Transverse colon (tissue), 3 donors: Measurements from ENCODE around the gene REEP1.

Experiments
- EP300 ChIP-seq: sonication (generic); formaldehyde crosslinking; IDR thresholded peaks from one replicate; pipeline ENCODE4 v1.6.1; 2017; ENCODE audit warnings: antibody characterized with exemption, low read depth
- POLR2A ChIP-seq: fragments of 450-650 bp; IDR thresholded peaks from one replicate; pipeline ENCODE4 v1.6.1; 2016; ENCODE audit warnings: antibody characterized with exemption, mild to moderate bottlenecking, moderate library complexity
- TF ChIP-seq, protein P1 (sequence below), 5 experiments: fragments of 200-600 bp in 3 of 5; fragments of 450-650 bp in 2 of 5; sonication (generic) in 3 of 5; IDR thresholded peaks; 1 replicate in 2 of 5; 2 replicates in 3 of 5; pipeline ENCODE4 v1.5.1; 2016 to 2017; ENCODE audit warnings: antibody characterized with exemption in 5 of 5, inconsistent platforms in 3 of 5, mild to moderate bottlenecking in 2 of 5, moderate library complexity in 1 of 5

DNA sequence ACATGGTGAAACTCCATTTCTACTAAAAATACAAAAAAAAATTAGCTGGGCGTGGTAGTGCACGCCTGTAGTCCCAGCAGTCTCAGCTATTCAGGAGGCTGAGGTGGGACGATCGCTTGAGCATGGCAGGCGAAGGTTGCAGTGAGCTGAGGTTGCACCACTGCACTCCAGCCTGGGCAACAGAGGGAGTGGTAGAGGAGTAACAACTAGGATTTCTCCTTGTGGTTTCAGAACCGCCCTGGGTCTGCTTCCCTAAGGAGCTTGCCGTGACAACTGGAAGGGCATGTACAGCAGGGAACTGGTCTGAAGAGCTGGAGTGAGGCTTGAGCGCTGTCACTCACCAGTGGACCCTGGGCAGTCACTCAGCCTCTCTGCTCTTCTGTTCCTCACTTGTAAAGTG lies 29.1 kb downstream of the REEP1 start:
- TF ChIP-seq, protein P1, sequence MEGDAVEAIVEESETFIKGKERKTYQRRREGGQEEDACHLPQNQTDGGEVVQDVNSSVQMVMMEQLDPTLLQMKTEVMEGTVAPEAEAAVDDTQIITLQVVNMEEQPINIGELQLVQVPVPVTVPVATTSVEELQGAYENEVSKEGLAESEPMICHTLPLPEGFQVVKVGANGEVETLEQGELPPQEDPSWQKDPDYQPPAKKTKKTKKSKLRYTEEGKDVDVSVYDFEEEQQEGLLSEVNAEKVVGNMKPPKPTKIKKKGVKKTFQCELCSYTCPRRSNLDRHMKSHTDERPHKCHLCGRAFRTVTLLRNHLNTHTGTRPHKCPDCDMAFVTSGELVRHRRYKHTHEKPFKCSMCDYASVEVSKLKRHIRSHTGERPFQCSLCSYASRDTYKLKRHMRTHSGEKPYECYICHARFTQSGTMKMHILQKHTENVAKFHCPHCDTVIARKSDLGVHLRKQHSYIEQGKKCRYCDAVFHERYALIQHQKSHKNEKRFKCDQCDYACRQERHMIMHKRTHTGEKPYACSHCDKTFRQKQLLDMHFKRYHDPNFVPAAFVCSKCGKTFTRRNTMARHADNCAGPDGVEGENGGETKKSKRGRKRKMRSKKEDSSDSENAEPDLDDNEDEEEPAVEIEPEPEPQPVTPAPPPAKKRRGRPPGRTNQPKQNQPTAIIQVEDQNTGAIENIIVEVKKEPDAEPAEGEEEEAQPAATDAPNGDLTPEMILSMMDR (IDR thresholded peaks at IDR 0.05) = no peak
- TF ChIP-seq EP300 (no peak), POLR2A (no peak)
